ENCODE results near the gene OR2V1. TPM values are rescaled to one million over a fixed set of nuclear protein-coding genes. Genes with fewer than 3 reads are reported as not detected.
"Not testable (repeated sequence)": the region's sequence is repeated elsewhere in the genome, so short reads cannot be mapped to it uniquely, and the experiment has no call there.

The OR2V1 gene
- total RNA-seq, 6 experiments from 2014 or later = not detected

DNA sequence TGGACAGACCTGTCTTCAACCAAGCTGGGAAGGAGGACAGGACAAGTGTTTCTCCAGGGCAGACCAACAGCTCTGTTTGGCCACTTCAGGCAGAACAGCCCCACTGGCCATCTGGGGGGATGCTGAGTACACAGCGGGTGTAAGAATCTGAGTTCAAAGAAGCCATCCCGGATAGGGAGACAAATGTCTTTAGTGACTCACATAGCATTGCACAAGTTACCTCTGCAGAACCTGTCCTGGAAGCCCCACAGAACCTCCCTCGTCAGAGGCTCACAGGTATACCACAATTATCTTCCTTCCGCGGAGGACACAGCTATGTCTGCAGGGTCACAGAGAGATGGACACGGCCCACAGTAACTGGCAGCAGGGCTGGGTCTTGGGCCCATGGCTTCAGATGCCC, 18.4 kb upstream of the OR2V1 start:
- Mint-ChIP-seq H3K27me3 (ENCODE audit: insufficient read depth) (peaks cover 14% of the 10 kb centered on the region; the same call in 1 of the 2 replicates), H3K9me3 (peaks cover 10% of the 10 kb centered on the region), H3K36me3 (ENCODE audit: low read depth) (peaks cover 5% of the 10 kb centered on the region), H3K4me1 (ENCODE audit: low read depth) (peaks cover 37% of the 10 kb centered on the region), H3K27ac (no peak overlapping the region), H3K4me3 (no peak overlapping the region)
- DNase-seq = no peak
- TF ChIP-seq, protein P1, sequence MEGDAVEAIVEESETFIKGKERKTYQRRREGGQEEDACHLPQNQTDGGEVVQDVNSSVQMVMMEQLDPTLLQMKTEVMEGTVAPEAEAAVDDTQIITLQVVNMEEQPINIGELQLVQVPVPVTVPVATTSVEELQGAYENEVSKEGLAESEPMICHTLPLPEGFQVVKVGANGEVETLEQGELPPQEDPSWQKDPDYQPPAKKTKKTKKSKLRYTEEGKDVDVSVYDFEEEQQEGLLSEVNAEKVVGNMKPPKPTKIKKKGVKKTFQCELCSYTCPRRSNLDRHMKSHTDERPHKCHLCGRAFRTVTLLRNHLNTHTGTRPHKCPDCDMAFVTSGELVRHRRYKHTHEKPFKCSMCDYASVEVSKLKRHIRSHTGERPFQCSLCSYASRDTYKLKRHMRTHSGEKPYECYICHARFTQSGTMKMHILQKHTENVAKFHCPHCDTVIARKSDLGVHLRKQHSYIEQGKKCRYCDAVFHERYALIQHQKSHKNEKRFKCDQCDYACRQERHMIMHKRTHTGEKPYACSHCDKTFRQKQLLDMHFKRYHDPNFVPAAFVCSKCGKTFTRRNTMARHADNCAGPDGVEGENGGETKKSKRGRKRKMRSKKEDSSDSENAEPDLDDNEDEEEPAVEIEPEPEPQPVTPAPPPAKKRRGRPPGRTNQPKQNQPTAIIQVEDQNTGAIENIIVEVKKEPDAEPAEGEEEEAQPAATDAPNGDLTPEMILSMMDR (IDR thresholded peaks at IDR 0.05) = no peak

DNA sequence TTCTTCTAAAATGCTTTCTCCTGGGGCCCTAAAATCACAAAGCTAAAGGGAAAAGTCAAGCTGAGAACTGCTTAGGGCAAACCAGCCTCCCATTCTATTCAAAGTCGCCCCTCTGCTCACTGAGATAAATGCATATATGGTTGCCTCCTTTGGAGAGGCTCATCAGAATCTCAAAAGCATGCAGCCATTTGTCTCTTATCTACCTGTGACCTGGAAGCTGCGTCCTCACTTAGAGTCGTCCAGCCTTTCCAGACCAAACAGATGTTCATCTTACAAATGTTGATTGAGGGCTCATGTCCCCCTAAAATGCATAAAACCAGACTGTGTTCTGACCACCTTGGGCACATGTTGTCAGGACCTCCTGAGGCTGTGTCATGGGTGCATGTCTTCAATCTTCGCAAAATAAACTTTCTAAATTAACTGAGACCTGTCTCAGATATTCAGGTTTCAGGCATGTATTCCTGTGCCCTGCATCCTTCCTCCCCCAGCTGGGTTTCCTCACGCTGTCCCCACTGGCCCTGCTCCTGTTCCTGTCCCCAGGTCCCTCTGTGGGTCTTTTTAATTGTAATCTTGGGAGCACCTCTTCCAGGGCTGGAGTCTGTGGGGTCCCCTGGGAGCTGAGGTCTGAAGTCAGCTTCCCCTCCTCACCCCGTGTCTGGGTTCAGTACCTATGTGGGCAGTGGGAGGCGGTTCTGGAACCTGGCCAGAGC, 16.1 kb upstream of the OR2V1 start, which contains the start of gene OR2V2:
OR2V2 (plus strand) TSS at position 660 of the 710 bp plus-strand sequence. CDS start 7,357 bp downstream, outside the sequence.
- peaks cover 27% of the 10 kb centered on the region; the same call in 1 of the 2 replicates for H3K27me3 Mint-ChIP-seq (ENCODE audit: insufficient read depth)
- not testable (repeated sequence) for H3K4me3 Mint-ChIP-seq; DNase-seq; H3K36me3 Mint-ChIP-seq (ENCODE audit: low read depth); H3K9me3 Mint-ChIP-seq; H3K27ac Mint-ChIP-seq
- peaks cover 16% of the 10 kb centered on the region for H3K4me1 Mint-ChIP-seq (ENCODE audit: low read depth)

DNA sequence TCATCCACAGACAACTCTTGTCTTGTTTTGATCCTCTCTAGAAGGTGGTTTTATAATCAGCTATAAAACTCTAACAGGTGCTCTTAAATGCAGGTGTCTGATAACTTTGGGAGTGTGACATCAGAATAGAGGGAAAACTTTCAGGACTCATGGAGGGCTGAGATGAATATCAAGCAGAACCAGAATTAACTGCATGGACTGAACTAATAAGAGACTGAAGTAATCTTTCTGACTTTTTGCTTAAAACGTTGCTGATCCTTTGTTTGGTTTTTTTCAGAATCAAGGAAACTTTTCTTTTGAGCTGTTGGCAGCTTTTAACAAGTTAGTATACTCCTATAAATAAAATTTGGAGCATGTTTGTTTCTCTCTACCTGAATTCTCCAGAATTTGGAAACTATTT, 14.2 kb upstream of the OR2V1 start:
- TF ChIP-seq, protein P1 (IDR thresholded peaks at IDR 0.05) = no peak
- Mint-ChIP-seq H3K36me3 (ENCODE audit: low read depth) (no peaks in the 10 kb centered on the region), H3K27me3 (ENCODE audit: insufficient read depth) (peaks cover 27% of the 10 kb centered on the region), H3K4me3 (no peak overlapping the region), H3K9me3 (peaks cover 5% of the 10 kb centered on the region; the same call in 1 of the 2 replicates), H3K4me1 (ENCODE audit: low read depth) (peaks cover 9% of the 10 kb centered on the region; the same call in 1 of the 2 replicates), H3K27ac (no peak overlapping the region)
- DNase-seq = no peak

DNA sequence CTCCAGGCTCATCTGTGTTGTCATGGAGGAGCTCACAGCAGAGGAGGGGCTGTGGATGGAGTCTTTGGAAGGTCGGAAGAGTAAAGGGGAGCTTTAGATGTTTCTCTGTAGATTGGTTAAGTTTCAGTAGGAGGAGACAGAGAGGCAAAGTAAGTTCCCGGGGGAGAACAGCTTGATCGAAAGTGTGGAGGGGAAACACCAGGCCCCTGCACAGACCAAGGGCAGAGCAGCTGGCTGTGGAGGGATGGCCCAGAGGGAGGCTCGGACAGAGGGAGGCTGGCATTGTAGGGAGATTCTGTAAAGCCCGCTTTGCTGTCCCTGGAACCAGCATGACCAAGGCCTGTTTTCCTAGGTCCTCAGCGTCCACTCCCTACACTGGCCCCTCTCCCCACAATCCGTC, 11.1 kb upstream of the OR2V1 start:
- no peak overlapping the region for H3K4me3 Mint-ChIP-seq
- peaks cover 24% of the 10 kb centered on the region for H3K4me1 Mint-ChIP-seq (ENCODE audit: low read depth)
- peaks cover 5% of the 10 kb centered on the region; the same call in 1 of the 2 replicates for H3K9me3 Mint-ChIP-seq
- no peaks in the 10 kb centered on the region for H3K36me3 Mint-ChIP-seq (ENCODE audit: low read depth)
- H3K27me3 Mint-ChIP-seq (ENCODE audit: insufficient read depth) = peaks cover 16% of the 10 kb centered on the region
- TF ChIP-seq, protein P1 (IDR thresholded peaks at IDR 0.05) = no peak
- H3K27ac Mint-ChIP-seq = no peak overlapping the region
- no peak for DNase-seq

DNA sequence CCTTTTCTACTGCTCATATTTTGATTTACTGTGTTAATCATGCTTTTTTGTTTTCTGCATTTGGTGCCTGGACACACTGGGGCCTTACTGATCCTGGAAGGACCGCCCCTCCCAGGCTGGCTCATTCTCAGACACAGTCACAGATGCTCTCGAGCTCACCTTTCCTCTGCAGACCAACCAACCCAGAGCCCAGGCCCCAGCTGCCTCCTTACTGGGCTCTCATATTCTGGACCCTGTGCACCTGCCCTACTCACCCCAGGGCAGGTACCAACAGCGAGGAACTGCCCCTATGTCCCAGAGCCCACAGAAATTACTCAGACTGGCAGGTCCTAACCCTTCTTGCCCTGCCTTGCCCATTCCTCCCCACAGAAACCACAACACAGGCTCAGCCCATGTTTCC, 9.8 kb upstream of the OR2V1 start:
- TF ChIP-seq, protein P1 (IDR thresholded peaks at IDR 0.05) = no peak
- H3K9me3 Mint-ChIP-seq = peaks cover 5% of the 10 kb centered on the region; the same call in 1 of the 2 replicates

DNA sequence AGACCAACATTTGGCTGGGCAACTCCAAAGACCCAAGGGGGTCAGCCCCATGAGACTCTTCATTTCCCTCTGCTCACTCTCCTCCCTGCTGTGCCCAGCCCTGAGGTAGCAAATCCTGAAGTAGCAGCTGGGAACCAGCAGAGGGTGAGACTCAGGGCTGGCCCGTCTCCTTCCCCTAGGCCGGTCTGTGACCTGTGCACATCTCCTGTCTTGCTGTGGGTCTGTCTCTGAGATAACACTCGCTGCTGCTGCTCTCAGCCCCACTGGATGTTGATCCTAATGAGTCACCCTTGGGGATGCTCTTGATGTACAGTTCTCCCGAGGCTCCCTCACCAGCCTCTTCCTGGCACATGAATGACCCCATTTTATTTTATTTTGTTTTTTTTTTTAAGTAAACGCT, 7.3 kb upstream of the OR2V1 start:
- Mint-ChIP-seq H3K4me3 (no peak overlapping the region), H3K36me3 (ENCODE audit: low read depth) (no peaks in the 10 kb centered on the region; the same call in 1 of the 2 replicates), H3K27me3 (ENCODE audit: insufficient read depth) (peaks cover 6% of the 10 kb centered on the region), H3K9me3 (no peaks in the 10 kb centered on the region), H3K27ac (no peak overlapping the region), H3K4me1 (ENCODE audit: low read depth) (peaks cover 45% of the 10 kb centered on the region)
- TF ChIP-seq, protein P1 (IDR thresholded peaks at IDR 0.05) = peak; percentile 33; the same call in 1 of the 2 replicates
- peak; percentile 42 for DNase-seq

More for the DNA sequence above, 9.8 kb upstream of the OR2V1 start:
- H3K27ac Mint-ChIP-seq = no peak overlapping the region
- no peak overlapping the region for H3K4me3 Mint-ChIP-seq
- DNase-seq = no peak
- H3K36me3 Mint-ChIP-seq (ENCODE audit: low read depth) = no peaks in the 10 kb centered on the region
- H3K27me3 Mint-ChIP-seq (ENCODE audit: insufficient read depth) = peaks cover 13% of the 10 kb centered on the region
- H3K4me1 Mint-ChIP-seq (ENCODE audit: low read depth) = peaks cover 24% of the 10 kb centered on the region
